Keratinocyte (primary cell): Measurements from ENCODE around the gene TAS2R43. TPM values are rescaled to one million over a fixed set of nuclear protein-coding genes. Genes with fewer than 3 reads are reported as not detected.
"Not testable (repeated sequence)": the region's sequence is repeated elsewhere in the genome, so short reads cannot be mapped to it uniquely, and the experiment has no call there.

Experiments used
- DNase-seq: peaks from one replicate; pipeline ENCODE4 v3.0.0-alpha.2; 2011; ENCODE audit warnings: low read depth, missing footprints, low spot score
- FAIRE-seq: peaks from 2 replicates; lab custom pipeline; 2011; peaks lifted over from hg19 to GRCh38; lab: Jason Lieb, UNC
- H2AFZ ChIP-seq: 2 replicates; pipeline ENCODE4 v1.6.0; 2012; ENCODE audit warnings: low read length, control low read depth, inconsistent platforms; ENCODE audit not compliant: control insufficient read depth
- H3K27ac ChIP-seq: 2 replicates; pipeline ENCODE4 v1.5.1; 2011; ENCODE audit warnings: low read length; ENCODE audit not compliant: control insufficient read depth, insufficient read depth
- H3K27me3 ChIP-seq: 3 replicates; pipeline ENCODE4 v1.6.0; 2011; ENCODE audit warnings: low read length; ENCODE audit not compliant: control insufficient read depth, insufficient read depth; ENCODE audit errors: extremely low read depth
- H3K36me3 ChIP-seq, 2 experiments: 2 replicates in 1 of 2; 3 replicates in 1 of 2; pipeline ENCODE4 v1.5.1; 2011; ENCODE audit warnings: low read length in 2 of 2, mild to moderate bottlenecking in 1 of 2; ENCODE audit not compliant: control insufficient read depth in 2 of 2, insufficient read depth in 2 of 2; ENCODE audit errors: extremely low read depth in 1 of 2
- H3K4me1 ChIP-seq: 3 replicates; pipeline ENCODE4 v1.5.1; 2011; ENCODE audit warnings: low read length; ENCODE audit not compliant: control insufficient read depth, insufficient read depth; ENCODE audit errors: extremely low read depth
- H3K4me2 ChIP-seq: 3 replicates; pipeline ENCODE4 v1.6.0; 2011; ENCODE audit warnings: low read depth, low read length; ENCODE audit not compliant: control insufficient read depth, insufficient read depth; ENCODE audit errors: extremely low read depth
- H3K4me3 ChIP-seq, 3 experiments: fragments of 200-600 bp in 1 of 3; sonication (generic) in 1 of 3; 2 replicates in 2 of 3; 3 replicates in 1 of 3; pipeline ENCODE4 v1.5.1; 2011 to 2016; ENCODE audit warnings: low read length in 3 of 3, mild to moderate bottlenecking in 3 of 3, control low read depth in 2 of 3, inconsistent platforms in 1 of 3, low read depth in 1 of 3, mixed read lengths in 1 of 3, mixed run types in 1 of 3, moderate library complexity in 1 of 3; ENCODE audit not compliant: control insufficient read depth in 2 of 3, insufficient read depth in 2 of 3; ENCODE audit errors: extremely low read depth in 1 of 3
- H3K79me2 ChIP-seq: 2 replicates; pipeline ENCODE4 v1.6.0; 2012; ENCODE audit warnings: low read length; ENCODE audit not compliant: control insufficient read depth, insufficient read depth
- H3K9ac ChIP-seq: 3 replicates; pipeline ENCODE4 v1.6.0; 2011; ENCODE audit warnings: low read length; ENCODE audit not compliant: control insufficient read depth, insufficient read depth; ENCODE audit errors: extremely low read depth
- H3K9me1 ChIP-seq: 3 replicates; pipeline ENCODE4 v1.6.0; 2011; ENCODE audit warnings: low read length; ENCODE audit not compliant: control insufficient read depth, insufficient read depth; ENCODE audit errors: extremely low read depth
- H3K9me3 ChIP-seq: 2 replicates; pipeline ENCODE4 v1.5.1; 2012; ENCODE audit warnings: low read depth, low read length; ENCODE audit not compliant: control insufficient read depth
- H4K20me1 ChIP-seq: 3 replicates; pipeline ENCODE4 v1.6.0; 2011; ENCODE audit warnings: low read length; ENCODE audit not compliant: control insufficient read depth, insufficient read depth; ENCODE audit errors: extremely low read depth
- CTCF ChIP-seq, 3 experiments: IDR thresholded peaks in 1 of 3; conservative IDR thresholded peaks in 1 of 3; optimal IDR thresholded peaks in 1 of 3; 2 replicates in 2 of 3; 3 replicates in 1 of 3; pipeline versions ENCODE3 to v1.5.1; 2011; ENCODE audit warnings: low read length in 3 of 3, mild to moderate bottlenecking in 3 of 3, moderate library complexity in 2 of 3, control low read depth in 1 of 3, inconsistent platforms in 1 of 3; ENCODE audit not compliant: insufficient read depth in 2 of 3; ENCODE audit errors: extremely low read depth in 1 of 3
- EZH2 ChIP-seq: IDR thresholded peaks from one replicate; pipeline ENCODE4 v1.6.1; 2012; ENCODE audit warnings: inconsistent platforms, mild to moderate bottlenecking, low read length, moderate library complexity
- dilution Hi-C: fragments of 300-500 bp; cut with MboI; formaldehyde crosslinking; loops from one replicate; pipeline ENCODE4 v1.7.0; 2020; ENCODE audit warnings: low sequenced_read_pairs; ENCODE audit not compliant: extremely low pct_ligation_motif_present
- polyA plus RNA-seq, 5 experiments: library from polyadenylated mRNA; depleted of rRNA in 3 of 5; stranded (reverse) in 3 of 5; stranded (forward) in 1 of 5; unstranded in 1 of 5; fragments of >200 nt; gene quantifications; 1 replicate in 1 of 5; 2 replicates in 3 of 5; 3 replicates in 1 of 5; pipeline versions ENCODE4 v1.2.1 to v1.2.3, GENCODE V29; 2011 to 2012; ENCODE audit warnings: missing spikeins in 2 of 5, low read depth in 1 of 5, low replicate concordance in 1 of 5

TAS2R43 gene
- polyA plus RNA-seq, 1 donor (not counting 4 experiments of a cell fraction or from before 2014, with no cell fraction given), result 0.34 TPM

- H3K9ac ChIP-seq, result no peak overlapping the region
- no peaks in the 10 kb centered on the region for H3K79me2 ChIP-seq
- no peak overlapping the region for H3K4me2 ChIP-seq
- H3K27ac ChIP-seq, result no peak overlapping the region
- H4K20me1 ChIP-seq, result no peaks in the 10 kb centered on the region
- dilution Hi-C loops, result no loop called here
- TF ChIP-seq CTCF (optimal IDR thresholded peaks at IDR 0.05 in 1 of 3, IDR thresholded peaks at IDR 0.05 in 1 of 3, conservative IDR thresholded peaks at IDR 0.05 in 1 of 3; ENCODE audit: extremely low read depth in 1 of 3, insufficient read depth in 2 of 3, low read length in 3 of 3), result no peak
- TF ChIP-seq EZH2, result no peak
- H3K4me1 ChIP-seq, result no peaks in the 10 kb centered on the region
- H3K36me3 ChIP-seq, result no peaks in the 10 kb centered on the region
- FAIRE-seq (no peak), DNase-seq (no peak)
- H3K9me1 ChIP-seq, result no peaks in the 10 kb centered on the region
- H3K9me3 ChIP-seq, result no peaks in the 10 kb centered on the region
- H2AFZ ChIP-seq, result no peak overlapping the region
- H3K4me3 ChIP-seq, result no peak overlapping the region
- H3K27me3 ChIP-seq, result no peaks in the 10 kb centered on the region
These were observed 24.6 kb downstream of the TAS2R43 start for GRCh38 chr12:11067514-11067913.

DNA sequence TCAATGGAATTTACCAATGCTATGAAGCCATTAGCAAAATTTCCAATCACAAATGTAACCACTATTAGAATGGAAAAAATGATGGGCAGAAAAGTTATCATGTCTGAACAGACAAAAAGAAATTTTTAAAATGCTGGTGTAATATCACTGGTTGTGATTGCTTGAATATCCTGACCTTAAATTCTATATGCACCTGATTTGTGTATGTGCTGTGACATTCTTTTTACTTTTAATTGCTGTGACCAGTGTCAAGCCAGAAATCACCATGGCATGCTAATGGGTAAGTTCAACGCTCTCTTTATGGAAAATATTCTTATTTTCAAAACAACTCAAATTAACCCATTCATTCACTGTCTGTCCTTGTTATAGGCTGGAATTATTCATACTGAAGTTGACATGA lies 29.9 kb downstream of the TAS2R43 start, which contains the start of gene TAS2R46:
TSS of gene TAS2R46 (minus strand) at position 101 of the 400 bp plus-strand sequence. CDS start at position 101, 0 bp downstream.
- H3K36me3 ChIP-seq, H3K4me2 ChIP-seq, H3K4me1 ChIP-seq, H2AFZ ChIP-seq, FAIRE-seq, H3K27me3 ChIP-seq, H3K9me3 ChIP-seq, dilution Hi-C loops, H4K20me1 ChIP-seq, DNase-seq, H3K9me1 ChIP-seq, H3K4me3 ChIP-seq, H3K79me2 ChIP-seq, H3K9ac ChIP-seq, H3K27ac ChIP-seq: not testable (repeated sequence)

DNA sequence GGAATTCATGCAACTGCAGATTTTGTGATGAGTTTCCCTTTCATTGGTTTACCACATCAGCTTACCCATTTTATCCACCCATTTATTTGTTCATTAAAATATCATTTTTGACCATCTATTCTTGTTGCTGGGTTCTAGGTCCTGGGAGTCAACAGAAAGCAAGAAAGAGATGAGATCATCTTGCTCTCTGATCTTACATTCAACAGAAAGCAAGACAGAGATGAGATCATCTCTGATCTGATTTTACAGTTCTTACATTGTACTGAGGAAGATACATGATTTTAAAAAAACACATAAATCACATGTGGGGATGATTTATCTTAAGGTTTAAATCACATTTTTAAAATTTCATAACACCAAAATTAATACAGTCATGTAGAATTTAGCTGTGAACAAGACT lies 32.3 kb downstream of the TAS2R43 start:
- H4K20me1 ChIP-seq, result no peaks in the 10 kb centered on the region
- H3K79me2 ChIP-seq, result peaks cover 4% of the 10 kb centered on the region
- H3K9ac ChIP-seq, result no peak overlapping the region
- H2AFZ ChIP-seq, result no peak overlapping the region
- H3K4me3 ChIP-seq, result no peak overlapping the region
- TF ChIP-seq CTCF (optimal IDR thresholded peaks at IDR 0.05 in 1 of 3, IDR thresholded peaks at IDR 0.05 in 1 of 3, conservative IDR thresholded peaks at IDR 0.05 in 1 of 3; ENCODE audit: extremely low read depth in 1 of 3, insufficient read depth in 2 of 3, low read length in 3 of 3) (no peak), EZH2 (no peak)
- H3K9me3 ChIP-seq, result no peaks in the 10 kb centered on the region
- no peaks in the 10 kb centered on the region for H3K4me1 ChIP-seq
- H3K27me3 ChIP-seq, result no peaks in the 10 kb centered on the region
- DNase-seq (no peak), FAIRE-seq (no peak)
- no peaks in the 10 kb centered on the region for H3K36me3 ChIP-seq
- H3K4me2 ChIP-seq, result no peak overlapping the region
- dilution Hi-C loops, result no loop called here
- no peak overlapping the region for H3K27ac ChIP-seq
- H3K9me1 ChIP-seq, result no peaks in the 10 kb centered on the region
